Karpas-422 (cell line): ENCODE results near the gene LSAMP. TPM values are rescaled to one million over a fixed set of nuclear protein-coding genes. Genes with fewer than 3 reads are reported as not detected.

Source experiments
- DNase-seq: peaks from one replicate; pipeline ENCODE4 v3.0.0-alpha.2; 2015
- H2AFZ ChIP-seq: fragments of 200-600 bp; sonication (generic); 2 replicates; pipeline ENCODE4 v1.6.1; 2014; ENCODE audit warnings: antibody characterized with exemption, low read length, mixed read lengths
- H3K27ac ChIP-seq: fragments of 200-600 bp; sonication (generic); 2 replicates; pipeline ENCODE4 v1.5.1; 2014; ENCODE audit warnings: mild to moderate bottlenecking, low read length, moderate library complexity
- H3K27me3 ChIP-seq: fragments of 200-600 bp; sonication (generic); 2 replicates; pipeline ENCODE4 v1.6.1; 2014; ENCODE audit warnings: low read length, mixed read lengths
- H3K36me3 ChIP-seq: fragments of 200-600 bp; sonication (generic); 2 replicates; pipeline ENCODE4 v1.6.1; 2014; ENCODE audit warnings: low read length, mixed read lengths; ENCODE audit not compliant: insufficient read depth
- H3K4me1 ChIP-seq: fragments of 200-600 bp; sonication (generic); 2 replicates; pipeline ENCODE4 v1.6.1; 2014; ENCODE audit warnings: mild to moderate bottlenecking, low read length, mixed read lengths
- H3K4me2 ChIP-seq: fragments of 200-600 bp; sonication (generic); 2 replicates; pipeline ENCODE4 v1.6.1; 2014; ENCODE audit warnings: low read length, low read depth, mild to moderate bottlenecking; ENCODE audit not compliant: poor library complexity, severe bottlenecking
- H3K4me3 ChIP-seq: fragments of 200-600 bp; sonication (generic); 2 replicates; pipeline ENCODE4 v1.5.1; 2014; ENCODE audit warnings: mild to moderate bottlenecking, antibody characterized with exemption, low read length, mixed read lengths
- H3K79me2 ChIP-seq: fragments of 200-600 bp; sonication (generic); 2 replicates; pipeline ENCODE4 v1.6.1; 2014; ENCODE audit warnings: mild to moderate bottlenecking, low read length, mixed read lengths
- H3K9ac ChIP-seq: fragments of 200-600 bp; sonication (generic); 2 replicates; pipeline ENCODE4 v1.6.0; 2014; ENCODE audit warnings: low read length
- H3K9me2 ChIP-seq: fragments of 200-600 bp; sonication (generic), shearing (Covaris generic); replicated peaks from 2 replicates; pipeline ENCODE4 v1.6.0; 2014; ENCODE audit warnings: mild to moderate bottlenecking, low read length, moderate library complexity; ENCODE audit not compliant: insufficient read depth
- H3K9me3 ChIP-seq: fragments of 300-700, 200-600 bp; sonication (generic); 2 replicates; pipeline ENCODE4 v1.6.1; 2014; ENCODE audit warnings: low read length, mixed read lengths
- H4K20me1 ChIP-seq: fragments of 200-600 bp; sonication (generic); 2 replicates; pipeline ENCODE4 v1.6.1; 2014; ENCODE audit warnings: mild to moderate bottlenecking, antibody characterized with exemption, low read length, low read depth; ENCODE audit not compliant: insufficient read depth
- total RNA-seq: library from RNA; depleted of rRNA; stranded (reverse); fragments of >200 nt; shearing (Covaris generic); gene quantifications from 2 replicates; pipeline ENCODE4 v1.2.3, GENCODE V29; 2014; ENCODE audit warnings: low replicate concordance

LSAMP gene
- total RNA-seq, 1 experiment from 2014 or later, result not detected

GRCh38 chr3:116001151-116001621 lies 444.1 kb downstream of the LSAMP start:
- no peak for DNase-seq
- no peak overlapping the region for H3K4me2 ChIP-seq
- H3K4me1 ChIP-seq, result no peaks in the 10 kb centered on the region
- no peaks in the 10 kb centered on the region for H4K20me1 ChIP-seq
- H3K79me2 ChIP-seq, result no peaks in the 10 kb centered on the region
- no peak overlapping the region for H2AFZ ChIP-seq
- no peak overlapping the region for H3K4me3 ChIP-seq
- no peaks in the 10 kb centered on the region for H3K9me2 ChIP-seq
- no peaks in the 10 kb centered on the region for H3K27me3 ChIP-seq
- H3K36me3 ChIP-seq, result no peaks in the 10 kb centered on the region
- no peak overlapping the region for H3K9ac ChIP-seq
- no peaks in the 10 kb centered on the region for H3K9me3 ChIP-seq
- H3K27ac ChIP-seq, result no peak overlapping the region

GRCh38 chr3:116000311-116000710 lies 445.0 kb downstream of the LSAMP start:
- Histone ChIP-seq H4K20me1 (no peaks in the 10 kb centered on the region), H3K36me3 (no peaks in the 10 kb centered on the region), H3K79me2 (no peaks in the 10 kb centered on the region), H3K9ac (no peak overlapping the region), H3K4me1 (no peaks in the 10 kb centered on the region), H3K27me3 (no peaks in the 10 kb centered on the region), H3K27ac (no peak overlapping the region), H3K9me2 (no peaks in the 10 kb centered on the region), H3K9me3 (no peaks in the 10 kb centered on the region), H3K4me3 (no peak overlapping the region), H3K4me2 (no peak overlapping the region), H2AFZ (no peak overlapping the region)
- DNase-seq, result no peak

- Histone ChIP-seq H3K36me3 (no peaks in the 10 kb centered on the region), H3K4me3 (no peak overlapping the region), H4K20me1 (no peaks in the 10 kb centered on the region), H3K9ac (no peak overlapping the region), H2AFZ (no peak overlapping the region), H3K4me2 (no peak overlapping the region), H3K79me2 (no peaks in the 10 kb centered on the region), H3K9me2 (no peaks in the 10 kb centered on the region), H3K4me1 (no peaks in the 10 kb centered on the region), H3K27ac (no peak overlapping the region), H3K9me3 (no peaks in the 10 kb centered on the region), H3K27me3 (no peaks in the 10 kb centered on the region)
- DNase-seq, result no peak
Measured at GRCh38 chr3:115999613-116000012, 445.7 kb downstream of the LSAMP start.

- no peak overlapping the region for H2AFZ ChIP-seq
- no peaks in the 10 kb centered on the region for H3K27me3 ChIP-seq
- H4K20me1 ChIP-seq, result no peaks in the 10 kb centered on the region
- no peak for DNase-seq
- no peaks in the 10 kb centered on the region for H3K9me3 ChIP-seq
- H3K4me2 ChIP-seq, result no peak overlapping the region
- H3K9me2 ChIP-seq, result no peaks in the 10 kb centered on the region
- H3K36me3 ChIP-seq, result no peaks in the 10 kb centered on the region
- no peak overlapping the region for H3K4me3 ChIP-seq
- H3K9ac ChIP-seq, result no peak overlapping the region
- no peak overlapping the region for H3K27ac ChIP-seq
- H3K79me2 ChIP-seq, result no peaks in the 10 kb centered on the region
- no peaks in the 10 kb centered on the region for H3K4me1 ChIP-seq
Measured at GRCh38 chr3:115999001-115999585, 446.2 kb downstream of the LSAMP start.

GRCh38 chr3:115996420-115997108 lies 448.7 kb downstream of the LSAMP start:
- H3K9ac ChIP-seq, result no peak overlapping the region

GRCh38 chr3:115990669-115991068 lies 454.6 kb downstream of the LSAMP start:
- H3K4me3 ChIP-seq, result no peak overlapping the region
- H3K4me1 ChIP-seq, result no peaks in the 10 kb centered on the region
- H3K9me2 ChIP-seq, result no peaks in the 10 kb centered on the region
- H2AFZ ChIP-seq, result no peak overlapping the region
- no peaks in the 10 kb centered on the region for H3K79me2 ChIP-seq
- H3K4me2 ChIP-seq, result no peak overlapping the region
- H3K36me3 ChIP-seq, result no peaks in the 10 kb centered on the region
- no peaks in the 10 kb centered on the region for H3K9me3 ChIP-seq
- H4K20me1 ChIP-seq, result no peaks in the 10 kb centered on the region
- no peak overlapping the region for H3K27ac ChIP-seq
- no peak for DNase-seq
- no peak overlapping the region for H3K9ac ChIP-seq
- H3K27me3 ChIP-seq, result no peaks in the 10 kb centered on the region

More at GRCh38 chr3:115996420-115997108, 448.7 kb downstream of the LSAMP start:
- H3K27ac ChIP-seq, result no peak overlapping the region
- H3K9me3 ChIP-seq, result no peaks in the 10 kb centered on the region
- no peaks in the 10 kb centered on the region for H3K4me1 ChIP-seq
- no peak overlapping the region for H3K4me3 ChIP-seq
- no peak overlapping the region for H3K4me2 ChIP-seq
- no peaks in the 10 kb centered on the region for H3K27me3 ChIP-seq
- H3K79me2 ChIP-seq, result no peaks in the 10 kb centered on the region
- H3K36me3 ChIP-seq, result no peaks in the 10 kb centered on the region
- no peak for DNase-seq
- no peaks in the 10 kb centered on the region for H3K9me2 ChIP-seq
- H4K20me1 ChIP-seq, result no peaks in the 10 kb centered on the region
- no peak overlapping the region for H2AFZ ChIP-seq

GRCh38 chr3:115989684-115990421 lies 455.4 kb downstream of the LSAMP start:
- Histone ChIP-seq H3K27ac (no peak overlapping the region), H4K20me1 (no peaks in the 10 kb centered on the region), H3K4me3 (no peak overlapping the region), H3K9me2 (no peaks in the 10 kb centered on the region), H3K4me2 (no peak overlapping the region), H2AFZ (no peak overlapping the region), H3K4me1 (no peaks in the 10 kb centered on the region), H3K9me3 (no peaks in the 10 kb centered on the region), H3K36me3 (no peaks in the 10 kb centered on the region), H3K79me2 (no peaks in the 10 kb centered on the region), H3K9ac (no peak overlapping the region), H3K27me3 (no peaks in the 10 kb centered on the region)
- no peak for DNase-seq

- no peak overlapping the region for H3K4me3 ChIP-seq
- no peaks in the 10 kb centered on the region for H4K20me1 ChIP-seq
- H3K36me3 ChIP-seq, result no peaks in the 10 kb centered on the region
- H3K9ac ChIP-seq, result no peak overlapping the region
- H3K79me2 ChIP-seq, result no peaks in the 10 kb centered on the region
- H3K27me3 ChIP-seq, result no peaks in the 10 kb centered on the region
- H2AFZ ChIP-seq, result no peak overlapping the region
- H3K9me2 ChIP-seq, result no peaks in the 10 kb centered on the region
- peak; percentile 47 for DNase-seq
- H3K4me1 ChIP-seq, result no peaks in the 10 kb centered on the region
- H3K9me3 ChIP-seq, result no peaks in the 10 kb centered on the region
- H3K4me2 ChIP-seq, result no peak overlapping the region
- H3K27ac ChIP-seq, result no peak overlapping the region
Measured at GRCh38 chr3:115986555-115987207, 458.6 kb downstream of the LSAMP start.
